ENCODE measurements around the gene AMFR. TPM values are rescaled to one million over a fixed set of nuclear protein-coding genes. Genes with fewer than 3 reads are reported as not detected.

AMFR gene
- total and polyA plus RNA-seq, 2 of the 13 experiments (the other 11 are each of a cell fraction or from before 2014, with no cell fraction given) = 52.9 to 108 TPM

DNA sequence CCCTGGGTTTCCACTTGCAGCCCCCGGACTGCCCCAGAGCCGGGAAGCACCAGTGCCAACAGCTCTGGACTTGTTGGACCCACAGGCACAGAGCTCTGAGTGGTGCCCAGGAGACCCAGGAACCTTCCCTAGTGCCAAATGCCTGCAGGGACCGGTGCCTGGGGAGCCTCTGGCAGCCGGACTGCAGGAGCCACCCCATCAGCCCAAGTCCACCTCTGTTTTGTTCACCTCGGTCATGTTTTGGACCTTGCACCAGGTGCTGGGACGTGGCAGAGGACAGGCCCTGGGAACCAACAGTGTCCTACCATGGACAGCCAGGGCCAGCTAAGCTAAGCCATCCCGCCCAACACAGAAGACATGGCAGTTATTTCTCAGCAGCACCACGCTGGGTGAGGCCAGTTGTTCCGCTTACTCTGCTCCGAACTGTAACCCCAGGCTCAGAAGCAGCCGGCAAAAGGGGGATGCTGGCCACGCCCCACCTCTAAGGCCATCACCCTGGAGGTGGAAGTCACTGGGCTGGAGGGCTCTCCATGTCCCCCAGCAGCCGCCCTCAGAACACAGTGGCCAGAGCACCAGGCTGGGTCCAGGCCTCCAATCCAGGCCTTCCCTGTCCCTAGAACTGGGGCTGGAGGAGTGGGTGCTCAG, 79.8 kb downstream of the AMFR start (continued):
- TF ChIP-seq ZNF724P (CRISPR knock-in tag; IDR thresholded peaks at IDR 0.05; ENCODE audit: borderline replicate concordance) (0 out of 2 replicates have a peak, but pooled peaks have one; percentile 66), HNF4A (CRISPR knock-in tag; IDR thresholded peaks at IDR 0.05) (peak; percentile 76), JUNB (CRISPR knock-in tag; IDR thresholded peaks at IDR 0.05; ENCODE audit: borderline replicate concordance) (no peak)

- peaks cover 10 to 54% of the 10 kb centered on the region in 2 experiments; a peak in 3 of 5 replicates for H3K27me3 ChIP-seq (ENCODE audit: control insufficient read depth in 1 of 2, insufficient read depth in 2 of 2, low read length in 2 of 2)
- ChIA-PET POLR2A (no interaction called here), CTCF (ENCODE audit: low intra/inter-chr PET ratio, low total read pairs) (no interaction called here)
- H3K4me3 ChIP-seq (replicated peaks in 1 of 3; ENCODE audit: insufficient read depth in 1 of 3, low read depth in 2 of 3, low read length in 3 of 3) = peak overlapping the region in 1 of 3 experiments; percentile 51; a peak in 1 of 6 replicates
- peak overlapping the region; percentile 35; the same call in 1 of the 2 replicates for H3K9ac ChIP-seq (ENCODE audit: insufficient read depth, low read depth, low read length)
- DNase-seq (ENCODE audit: low spot score) (no peak), ATAC-seq (peak; percentile 3; the same call in 2 of the 3 replicates), FAIRE-seq (no peak)
- no peak overlapping the region for H3K27ac ChIP-seq (ENCODE audit: extremely low read length, insufficient read depth, low read length)
- no peaks in the 10 kb centered on the region for H3K9me3 ChIP-seq (ENCODE audit: low read length)
- in situ Hi-C loops (cut with HindIII; ENCODE audit: extremely low pct_ligation_motif_present, low pct_unique_long_range_greater_than_20kb) (no loop called here), intact Hi-C loops (cut with micrococcal nuclease; ENCODE audit: unreplicated experiment) (no loop called here)
- TF ChIP-seq, protein P1, sequence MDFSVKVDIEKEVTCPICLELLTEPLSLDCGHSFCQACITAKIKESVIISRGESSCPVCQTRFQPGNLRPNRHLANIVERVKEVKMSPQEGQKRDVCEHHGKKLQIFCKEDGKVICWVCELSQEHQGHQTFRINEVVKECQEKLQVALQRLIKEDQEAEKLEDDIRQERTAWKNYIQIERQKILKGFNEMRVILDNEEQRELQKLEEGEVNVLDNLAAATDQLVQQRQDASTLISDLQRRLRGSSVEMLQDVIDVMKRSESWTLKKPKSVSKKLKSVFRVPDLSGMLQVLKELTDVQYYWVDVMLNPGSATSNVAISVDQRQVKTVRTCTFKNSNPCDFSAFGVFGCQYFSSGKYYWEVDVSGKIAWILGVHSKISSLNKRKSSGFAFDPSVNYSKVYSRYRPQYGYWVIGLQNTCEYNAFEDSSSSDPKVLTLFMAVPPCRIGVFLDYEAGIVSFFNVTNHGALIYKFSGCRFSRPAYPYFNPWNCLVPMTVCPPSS (IDR thresholded peaks at IDR 0.05) = no peak
- TF ChIP-seq, protein P2, sequence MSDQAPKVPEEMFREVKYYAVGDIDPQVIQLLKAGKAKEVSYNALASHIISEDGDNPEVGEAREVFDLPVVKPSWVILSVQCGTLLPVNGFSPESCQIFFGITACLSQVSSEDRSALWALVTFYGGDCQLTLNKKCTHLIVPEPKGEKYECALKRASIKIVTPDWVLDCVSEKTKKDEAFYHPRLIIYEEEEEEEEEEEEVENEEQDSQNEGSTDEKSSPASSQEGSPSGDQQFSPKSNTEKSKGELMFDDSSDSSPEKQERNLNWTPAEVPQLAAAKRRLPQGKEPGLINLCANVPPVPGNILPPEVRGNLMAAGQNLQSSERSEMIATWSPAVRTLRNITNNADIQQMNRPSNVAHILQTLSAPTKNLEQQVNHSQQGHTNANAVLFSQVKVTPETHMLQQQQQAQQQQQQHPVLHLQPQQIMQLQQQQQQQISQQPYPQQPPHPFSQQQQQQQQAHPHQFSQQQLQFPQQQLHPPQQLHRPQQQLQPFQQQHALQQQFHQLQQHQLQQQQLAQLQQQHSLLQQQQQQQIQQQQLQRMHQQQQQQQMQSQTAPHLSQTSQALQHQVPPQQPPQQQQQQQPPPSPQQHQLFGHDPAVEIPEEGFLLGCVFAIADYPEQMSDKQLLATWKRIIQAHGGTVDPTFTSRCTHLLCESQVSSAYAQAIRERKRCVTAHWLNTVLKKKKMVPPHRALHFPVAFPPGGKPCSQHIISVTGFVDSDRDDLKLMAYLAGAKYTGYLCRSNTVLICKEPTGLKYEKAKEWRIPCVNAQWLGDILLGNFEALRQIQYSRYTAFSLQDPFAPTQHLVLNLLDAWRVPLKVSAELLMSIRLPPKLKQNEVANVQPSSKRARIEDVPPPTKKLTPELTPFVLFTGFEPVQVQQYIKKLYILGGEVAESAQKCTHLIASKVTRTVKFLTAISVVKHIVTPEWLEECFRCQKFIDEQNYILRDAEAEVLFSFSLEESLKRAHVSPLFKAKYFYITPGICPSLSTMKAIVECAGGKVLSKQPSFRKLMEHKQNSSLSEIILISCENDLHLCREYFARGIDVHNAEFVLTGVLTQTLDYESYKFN (CRISPR knock-in tag; conservative IDR thresholded peaks at IDR 0.05) = 0 out of 2 replicates have a peak, but pooled peaks have one; percentile 16
- 0 out of 2 replicates have a peak, but pooled peaks have one; percentile 13 for TF ChIP-seq MAFG (CRISPR knock-in tag; IDR thresholded peaks at IDR 0.05)
- no peak for TF ChIP-seq CEBPB (IDR thresholded peaks at IDR 0.05; ENCODE audit: borderline replicate concordance, low read depth, low read length)
- TF ChIP-seq, protein P3, sequence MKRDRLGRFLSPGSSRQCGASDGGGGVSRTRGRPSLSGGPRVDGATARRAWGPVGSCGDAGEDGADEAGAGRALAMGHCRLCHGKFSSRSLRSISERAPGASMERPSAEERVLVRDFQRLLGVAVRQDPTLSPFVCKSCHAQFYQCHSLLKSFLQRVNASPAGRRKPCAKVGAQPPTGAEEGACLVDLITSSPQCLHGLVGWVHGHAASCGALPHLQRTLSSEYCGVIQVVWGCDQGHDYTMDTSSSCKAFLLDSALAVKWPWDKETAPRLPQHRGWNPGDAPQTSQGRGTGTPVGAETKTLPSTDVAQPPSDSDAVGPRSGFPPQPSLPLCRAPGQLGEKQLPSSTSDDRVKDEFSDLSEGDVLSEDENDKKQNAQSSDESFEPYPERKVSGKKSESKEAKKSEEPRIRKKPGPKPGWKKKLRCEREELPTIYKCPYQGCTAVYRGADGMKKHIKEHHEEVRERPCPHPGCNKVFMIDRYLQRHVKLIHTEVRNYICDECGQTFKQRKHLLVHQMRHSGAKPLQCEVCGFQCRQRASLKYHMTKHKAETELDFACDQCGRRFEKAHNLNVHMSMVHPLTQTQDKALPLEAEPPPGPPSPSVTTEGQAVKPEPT (CRISPR knock-in tag; IDR thresholded peaks at IDR 0.05; ENCODE audit: low read depth) = 0 out of 2 replicates have a peak, but pooled peaks have one; percentile 29
- no TSS peak for BruUV-seq (replicated peaks)
- H3K36me3 ChIP-seq (replicated peaks in 1 of 2; ENCODE audit: control insufficient read depth in 1 of 2, insufficient read depth in 2 of 2, low read length in 2 of 2) = no peaks in the 10 kb centered on the region
- H3K4me1 ChIP-seq (ENCODE audit: insufficient read depth, low read length) = peaks cover 22% of the 10 kb centered on the region
- H3K4me2 ChIP-seq (ENCODE audit: low read depth, low read length) = peak overlapping the region; percentile 61
- H2AFZ ChIP-seq (ENCODE audit: low read length) = no peak overlapping the region
- WGBS (ENCODE audit: low lambda C conversion rate) = 40% methylated on average over 11 of the region's 18 CpGs
- no peaks in the 10 kb centered on the region for H3K79me2 ChIP-seq (ENCODE audit: insufficient read depth, low read length)
- no peaks in the 10 kb centered on the region for H4K20me1 ChIP-seq (ENCODE audit: insufficient read depth, low read length)
These were observed 80.6 kb downstream of the AMFR start for GRCh38 chr16:56344518-56345405.
